Neural cell (in vitro differentiated cells): ENCODE results near the gene NUP50. TPM values are rescaled to one million over a fixed set of nuclear protein-coding genes. Genes with fewer than 3 reads are reported as not detected.

Experiments
- H2AFZ ChIP-seq: fragments of 200-600, 300-800 bp; sonication (generic), shearing (Covaris generic); 2 replicates; pipeline ENCODE4 v1.6.0; 2014; ENCODE audit warnings: low read depth, mild to moderate bottlenecking, antibody characterized with exemption, low read length, moderate library complexity
- H3F3A ChIP-seq: fragments of 200-600 bp; shearing (Covaris generic); 2 replicates; pipeline ENCODE4 v1.6.1; 2016; ENCODE audit warnings: mild to moderate bottlenecking, moderate library complexity, mixed read lengths, antibody characterized with exemption, low read length; ENCODE audit not compliant: insufficient read depth, poor library complexity, severe bottlenecking
- H3K27ac ChIP-seq: fragments of 200-600, 300-800 bp; sonication (generic), shearing (Covaris generic); 2 replicates; pipeline ENCODE4 v1.5.1; 2014; ENCODE audit warnings: mild to moderate bottlenecking, low read length, moderate library complexity
- H3K27me3 ChIP-seq: fragments of 300-800, 200-600 bp; sonication (generic), shearing (Covaris generic); 2 replicates; pipeline ENCODE4 v1.6.0; 2014; ENCODE audit warnings: mild to moderate bottlenecking, low read depth, low read length, moderate library complexity; ENCODE audit not compliant: insufficient read depth
- H3K36me3 ChIP-seq: fragments of 300-800, 200-600 bp; sonication (generic), shearing (Covaris generic); 2 replicates; pipeline ENCODE4 v1.5.1; 2014; ENCODE audit warnings: mild to moderate bottlenecking, antibody characterized with exemption, low read length, moderate library complexity; ENCODE audit not compliant: insufficient read depth
- H3K4me2 ChIP-seq: fragments of 300-800, 200-600 bp; sonication (generic), shearing (Covaris generic); 2 replicates; pipeline ENCODE4 v1.6.0; 2014; ENCODE audit warnings: mild to moderate bottlenecking, low read length
- H3K4me3 ChIP-seq: fragments of 300-800, 200-600 bp; sonication (generic), shearing (Covaris generic); 2 replicates; pipeline ENCODE4 v1.5.1; 2014; ENCODE audit warnings: mild to moderate bottlenecking, low read length, moderate library complexity
- H3K79me2 ChIP-seq: fragments of 200-600 bp; shearing (Covaris generic); replicated peaks from 2 replicates; pipeline ENCODE4 v1.6.0; 2014; ENCODE audit warnings: mild to moderate bottlenecking, low read length, moderate library complexity; ENCODE audit not compliant: insufficient read depth
- H3K9ac ChIP-seq: fragments of 300-800, 200-600 bp; sonication (generic), shearing (Covaris generic); 2 replicates; pipeline ENCODE4 v1.6.1; 2016; ENCODE audit warnings: mild to moderate bottlenecking, low read length, mixed read lengths
- H3K9me2 ChIP-seq: fragments of 200-600 bp; shearing (Covaris generic); 2 replicates; pipeline ENCODE4 v1.6.1; 2016; ENCODE audit warnings: mild to moderate bottlenecking, low read length, mixed read lengths; ENCODE audit not compliant: insufficient read depth
- H3K9me3 ChIP-seq: fragments of 200-600, 300-800 bp; sonication (generic), shearing (Covaris generic); 2 replicates; pipeline ENCODE4 v1.6.1; 2016; ENCODE audit warnings: mild to moderate bottlenecking, mixed run types, low read length, moderate library complexity, mixed read lengths
- H4K20me1 ChIP-seq: fragments of 200-600 bp; shearing (Covaris generic); 2 replicates; pipeline ENCODE4 v1.6.1; 2016; ENCODE audit warnings: mild to moderate bottlenecking, mixed run types; ENCODE audit not compliant: insufficient read depth
- CTCF ChIP-seq: fragments of 450-650 bp; IDR thresholded peaks from 2 replicates; pipeline ENCODE4 v1.5.1; 2014; ENCODE audit warnings: antibody characterized with exemption, mild to moderate bottlenecking, moderate library complexity; ENCODE audit not compliant: poor library complexity, severe bottlenecking
- EP300 ChIP-seq: fragments of 450-650 bp; conservative IDR thresholded peaks from 2 replicates; pipeline ENCODE4 v1.6.1; 2014; ENCODE audit warnings: antibody characterized with exemption, mild to moderate bottlenecking, moderate library complexity; ENCODE audit not compliant: poor library complexity, severe bottlenecking
- EZH2 ChIP-seq: fragments of 200-600, 300-800 bp; shearing (Covaris generic), sonication (generic); IDR thresholded peaks from 2 replicates; pipeline ENCODE4 v1.6.1; 2014; ENCODE audit warnings: antibody characterized with exemption, low read length, borderline replicate concordance, mild to moderate bottlenecking; ENCODE audit not compliant: insufficient read depth, poor library complexity, severe bottlenecking
- MXI1 ChIP-seq: fragments of 450-650 bp; conservative IDR thresholded peaks from 2 replicates; pipeline ENCODE4 v1.6.1; 2014; ENCODE audit warnings: antibody characterized with exemption, mild to moderate bottlenecking; ENCODE audit not compliant: poor library complexity, severe bottlenecking
- POLR2AphosphoS5 ChIP-seq: IDR thresholded peaks from 2 replicates; pipeline ENCODE4 v1.6.1; 2012
- RAD21 ChIP-seq: fragments of 450-650 bp; conservative IDR thresholded peaks from 2 replicates; pipeline ENCODE4 v1.6.1; 2014; ENCODE audit warnings: antibody characterized with exemption, mild to moderate bottlenecking, moderate library complexity
- SMC3 ChIP-seq: fragments of 450-650 bp; conservative IDR thresholded peaks from 2 replicates; pipeline ENCODE4 v1.6.1; 2014; ENCODE audit warnings: antibody characterized with exemption, mild to moderate bottlenecking, moderate library complexity; ENCODE audit not compliant: poor library complexity
- TAF1 ChIP-seq: IDR thresholded peaks from 2 replicates; pipeline ENCODE4 v1.6.1; 2012; ENCODE audit warnings: low read depth
- polyA plus RNA-seq: library from polyadenylated mRNA; depleted of rRNA; stranded (reverse); fragments of >200 nt; gene quantifications from 2 replicates; pipeline ENCODE4 v1.2.3, GENCODE V29; 2014
- TF ChIP-seq, protein P1 (sequence below): IDR thresholded peaks from 2 replicates; pipeline ENCODE4 v1.6.1; 2012; ENCODE audit warnings: borderline replicate concordance

NUP50 gene
- polyA plus RNA-seq, 1 donor from 2014 or later, result 38.7 TPM

DNA sequence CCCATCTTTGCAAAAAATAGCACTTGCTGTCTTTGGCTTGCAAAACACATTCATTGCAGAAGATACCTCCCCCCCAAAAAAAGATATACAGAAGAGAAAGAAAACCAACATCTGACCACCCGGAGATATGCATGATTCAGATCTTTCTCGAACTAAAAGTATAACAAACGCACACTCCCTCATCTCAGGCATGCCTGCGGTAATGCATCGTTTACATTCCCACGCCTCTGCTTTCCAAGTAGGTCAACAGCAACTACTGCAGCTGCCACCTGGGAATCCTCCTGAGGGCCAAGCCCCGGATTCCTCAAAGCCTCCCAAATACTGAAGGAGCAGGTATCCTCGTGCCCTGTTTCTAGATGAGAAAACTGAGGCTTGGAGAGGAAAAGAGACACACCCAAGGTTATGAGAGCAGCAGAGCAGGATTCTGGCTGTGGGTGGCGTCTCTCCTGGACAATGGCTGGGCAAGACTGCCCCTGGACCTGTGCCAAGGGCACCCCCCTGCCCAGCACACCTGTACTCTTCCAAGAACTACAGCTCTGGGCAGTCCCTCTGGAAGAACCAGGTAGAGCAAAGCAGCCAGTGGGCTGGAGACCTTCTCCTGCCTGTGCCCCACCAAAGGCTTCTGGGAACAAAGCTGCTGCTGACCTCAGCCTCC, 38.1 kb downstream of the NUP50 start:
- TF ChIP-seq, protein P1, sequence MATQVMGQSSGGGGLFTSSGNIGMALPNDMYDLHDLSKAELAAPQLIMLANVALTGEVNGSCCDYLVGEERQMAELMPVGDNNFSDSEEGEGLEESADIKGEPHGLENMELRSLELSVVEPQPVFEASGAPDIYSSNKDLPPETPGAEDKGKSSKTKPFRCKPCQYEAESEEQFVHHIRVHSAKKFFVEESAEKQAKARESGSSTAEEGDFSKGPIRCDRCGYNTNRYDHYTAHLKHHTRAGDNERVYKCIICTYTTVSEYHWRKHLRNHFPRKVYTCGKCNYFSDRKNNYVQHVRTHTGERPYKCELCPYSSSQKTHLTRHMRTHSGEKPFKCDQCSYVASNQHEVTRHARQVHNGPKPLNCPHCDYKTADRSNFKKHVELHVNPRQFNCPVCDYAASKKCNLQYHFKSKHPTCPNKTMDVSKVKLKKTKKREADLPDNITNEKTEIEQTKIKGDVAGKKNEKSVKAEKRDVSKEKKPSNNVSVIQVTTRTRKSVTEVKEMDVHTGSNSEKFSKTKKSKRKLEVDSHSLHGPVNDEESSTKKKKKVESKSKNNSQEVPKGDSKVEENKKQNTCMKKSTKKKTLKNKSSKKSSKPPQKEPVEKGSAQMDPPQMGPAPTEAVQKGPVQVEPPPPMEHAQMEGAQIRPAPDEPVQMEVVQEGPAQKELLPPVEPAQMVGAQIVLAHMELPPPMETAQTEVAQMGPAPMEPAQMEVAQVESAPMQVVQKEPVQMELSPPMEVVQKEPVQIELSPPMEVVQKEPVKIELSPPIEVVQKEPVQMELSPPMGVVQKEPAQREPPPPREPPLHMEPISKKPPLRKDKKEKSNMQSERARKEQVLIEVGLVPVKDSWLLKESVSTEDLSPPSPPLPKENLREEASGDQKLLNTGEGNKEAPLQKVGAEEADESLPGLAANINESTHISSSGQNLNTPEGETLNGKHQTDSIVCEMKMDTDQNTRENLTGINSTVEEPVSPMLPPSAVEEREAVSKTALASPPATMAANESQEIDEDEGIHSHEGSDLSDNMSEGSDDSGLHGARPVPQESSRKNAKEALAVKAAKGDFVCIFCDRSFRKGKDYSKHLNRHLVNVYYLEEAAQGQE, result no peak
- no peak for TF ChIP-seq MXI1
- no peak for TF ChIP-seq EP300
- no peak for TF ChIP-seq SMC3
- TF ChIP-seq EZH2, result no peak
- TF ChIP-seq POLR2AphosphoS5, result no peak
- TF ChIP-seq TAF1, result no peak
- no peak for TF ChIP-seq CTCF
- no peaks in the 10 kb centered on the region for H3K9me2 ChIP-seq
- peaks cover 5% of the 10 kb centered on the region for H3K36me3 ChIP-seq
- H3K9me3 ChIP-seq, result no peaks in the 10 kb centered on the region
- no peaks in the 10 kb centered on the region for H3K79me2 ChIP-seq
- no peak overlapping the region for H2AFZ ChIP-seq
- H3K4me2 ChIP-seq, result no peak overlapping the region
- no peaks in the 10 kb centered on the region for H4K20me1 ChIP-seq
- no peak overlapping the region for H3K27ac ChIP-seq
- H3K27me3 ChIP-seq, result no peaks in the 10 kb centered on the region
- H3K9ac ChIP-seq, result no peak overlapping the region
- H3K4me3 ChIP-seq, result no peak overlapping the region
- no peaks in the 10 kb centered on the region for H3F3A ChIP-seq

DNA sequence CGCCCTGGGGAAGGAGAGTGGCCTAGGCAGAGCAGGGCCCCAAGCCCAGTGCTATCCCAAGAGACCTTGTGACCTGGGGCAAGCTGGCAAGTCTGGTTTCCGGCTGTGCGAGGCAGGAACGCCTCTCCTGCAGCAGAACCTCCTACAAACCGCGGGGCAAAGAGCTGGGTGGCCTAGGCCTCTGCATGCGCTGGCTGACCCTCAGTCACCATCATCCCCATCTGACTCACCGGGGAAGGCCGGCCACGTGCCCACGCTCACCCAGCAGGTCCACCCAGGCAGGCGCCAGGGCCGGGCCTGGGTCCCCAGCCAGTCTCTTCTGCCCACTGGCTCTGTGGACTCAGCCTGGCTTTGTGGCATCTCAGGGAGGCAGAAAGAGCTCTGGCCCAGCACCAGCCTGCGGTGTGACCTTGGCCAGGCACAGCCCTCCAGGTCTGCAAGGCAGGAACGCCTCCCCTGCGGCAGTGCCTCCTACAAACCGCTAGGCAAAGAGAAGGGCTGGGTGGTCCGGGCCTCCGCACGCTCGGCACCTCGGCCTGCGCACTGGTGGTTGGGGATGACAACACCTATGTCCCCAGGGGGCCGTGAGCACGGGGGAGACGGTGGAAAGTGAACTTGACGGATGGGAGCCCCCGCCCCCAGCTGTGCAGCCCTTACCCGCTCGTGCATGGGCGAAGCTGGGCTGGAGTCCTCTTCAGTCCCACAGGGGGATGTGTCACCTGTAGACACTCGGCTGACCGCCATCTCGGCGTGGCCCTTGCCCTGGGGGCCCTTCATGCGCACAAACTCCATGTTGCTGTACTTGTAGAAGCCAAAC, 38.8 kb downstream of the NUP50 start:
- Histone ChIP-seq H3K27ac (no peak overlapping the region), H3K79me2 (no peaks in the 10 kb centered on the region), H3K4me3 (no peak overlapping the region), H3K4me2 (no peak overlapping the region), H3K9me2 (no peaks in the 10 kb centered on the region), H3K9ac (no peak overlapping the region), H3K27me3 (no peaks in the 10 kb centered on the region), H3F3A (no peaks in the 10 kb centered on the region), H4K20me1 (no peaks in the 10 kb centered on the region), H2AFZ (no peak overlapping the region), H3K36me3 (peaks cover 5% of the 10 kb centered on the region), H3K9me3 (no peaks in the 10 kb centered on the region)
- no peak for TF ChIP-seq MXI1
- TF ChIP-seq TAF1, result no peak
- TF ChIP-seq RAD21, result no peak
- TF ChIP-seq POLR2AphosphoS5, result no peak
- TF ChIP-seq EZH2, result no peak
- TF ChIP-seq EP300, result no peak
- no peak for TF ChIP-seq SMC3
- TF ChIP-seq, protein P1, result no peak
- no peak for TF ChIP-seq CTCF
